Mesendoderm (in vitro differentiated cells): Measurements from ENCODE around the gene LPGAT1.
A peak's percentile ranks its signal among the peaks of the same experiment; 100 is the strongest.

Experiments
- DNase-seq: peaks from one replicate; pipeline ENCODE4 v3.0.0; 2013
- H2AK5ac ChIP-seq: 2 replicates; pipeline ENCODE4 v1.6.1; 2013; ENCODE audit warnings: low read length, inconsistent platforms
- H2BK120ac ChIP-seq: 2 replicates; pipeline ENCODE4 v1.6.1; 2013; ENCODE audit warnings: low read depth, mild to moderate bottlenecking, low read length, moderate library complexity, mixed read lengths
- H2BK15ac ChIP-seq: replicated peaks from 2 replicates; pipeline ENCODE4 v1.6.1; 2013; ENCODE audit warnings: low read depth, mild to moderate bottlenecking, moderate library complexity
- H2BK5ac ChIP-seq: 2 replicates; pipeline ENCODE4 v1.6.1; 2013; ENCODE audit warnings: low read length, inconsistent platforms
- H3K18ac ChIP-seq: 2 replicates; pipeline ENCODE4 v1.6.1; 2013; ENCODE audit warnings: mild to moderate bottlenecking, low read length, mixed read lengths
- H3K23ac ChIP-seq: one replicate; pipeline ENCODE4 v1.6.1; 2013; ENCODE audit warnings: low read length
- H3K27ac ChIP-seq: 2 replicates; pipeline ENCODE4 v1.5.1; 2013; ENCODE audit warnings: low read depth, mild to moderate bottlenecking, inconsistent platforms, low read length, moderate library complexity
- H3K27me3 ChIP-seq: 2 replicates; pipeline ENCODE4 v1.6.1; 2013; ENCODE audit warnings: low read length, control low read depth, mild to moderate bottlenecking, inconsistent platforms; ENCODE audit not compliant: insufficient read depth, poor library complexity
- H3K36me3 ChIP-seq: 2 replicates; pipeline ENCODE4 v1.6.1; 2013; ENCODE audit warnings: low read length, inconsistent platforms; ENCODE audit not compliant: control insufficient read depth, insufficient read depth
- H3K4ac ChIP-seq: one replicate; pipeline ENCODE4 v1.6.1; 2013; ENCODE audit warnings: low read depth, mild to moderate bottlenecking, low read length, moderate library complexity
- H3K4me1 ChIP-seq: 2 replicates; pipeline ENCODE4 v1.6.1; 2013; ENCODE audit warnings: low read depth, low read length, inconsistent platforms; ENCODE audit not compliant: control insufficient read depth
- H3K4me2 ChIP-seq: 2 replicates; pipeline ENCODE4 v1.6.1; 2013; ENCODE audit warnings: low read length
- H3K4me3 ChIP-seq: 2 replicates; pipeline ENCODE4 v1.5.1; 2013; ENCODE audit warnings: mild to moderate bottlenecking, low read length
- H3K56ac ChIP-seq: one replicate; pipeline ENCODE4 v1.6.1; 2013; ENCODE audit warnings: low read length
- H3K79me1 ChIP-seq: 2 replicates; pipeline ENCODE4 v1.6.1; 2013; ENCODE audit warnings: low read length, inconsistent platforms
- H3K79me2 ChIP-seq: 2 replicates; pipeline ENCODE4 v1.6.1; 2013; ENCODE audit warnings: mild to moderate bottlenecking, low read length; ENCODE audit not compliant: control insufficient read depth, insufficient read depth
- H3K9ac ChIP-seq: 2 replicates; pipeline ENCODE4 v1.6.1; 2013; ENCODE audit warnings: low read length, inconsistent platforms
- H4K5ac ChIP-seq: one replicate; pipeline ENCODE4 v1.6.1; 2013; ENCODE audit warnings: low read length
- H4K8ac ChIP-seq: one replicate; pipeline ENCODE4 v1.6.1; 2013; ENCODE audit warnings: low read depth, mild to moderate bottlenecking, control low read depth, low read length, moderate library complexity
- WGBS: extraction: QIAGEN DNeasy Blood & Tissue Kit; methylation state at CpG from one replicate; pipeline ENCODE4 v1.1.7; 2013; ENCODE audit warnings: low lambda C conversion rate, missing lambda C conversion rate; ENCODE audit not compliant: insufficient coverage; ENCODE audit errors: extremely low coverage; 5-methylcytosine and 5-hydroxymethylcytosine counted together

LPGAT1 gene

DNA sequence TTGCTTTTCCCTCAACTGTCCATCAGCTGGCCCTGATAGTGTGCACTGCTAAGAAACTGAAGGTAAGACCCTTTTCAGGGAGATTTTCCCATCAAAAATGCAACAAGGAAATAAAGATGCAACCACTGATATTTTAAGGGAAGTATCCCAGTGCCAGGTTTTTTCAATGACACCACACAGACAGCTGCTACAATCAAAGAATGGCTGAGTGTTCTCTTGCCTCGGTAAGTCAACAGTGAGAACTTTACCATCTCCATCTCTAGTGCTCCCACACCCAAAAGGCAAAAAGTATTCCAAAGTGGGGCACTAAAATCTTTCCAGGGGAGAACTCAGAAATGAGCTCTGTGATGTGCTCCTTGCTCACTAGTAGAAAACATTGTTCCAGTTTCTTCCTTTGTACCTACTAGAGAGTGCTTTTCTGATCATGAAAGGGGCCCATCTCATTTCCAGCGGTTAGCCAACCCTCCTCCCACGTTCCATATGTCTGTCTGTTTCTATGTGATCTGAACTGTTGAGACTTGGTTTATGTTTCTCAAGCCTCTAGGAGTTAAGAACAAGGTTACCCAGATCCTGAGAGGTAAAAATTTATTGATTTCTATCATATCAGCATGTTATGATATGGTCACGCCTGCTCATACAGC is 87.6 kb downstream of the LPGAT1 start:
- no peak overlapping the region for H4K5ac ChIP-seq
- no peak overlapping the region for H2BK120ac ChIP-seq
- no CpG with 5 or more reads among the region's 4 CpGs for WGBS

DNA sequence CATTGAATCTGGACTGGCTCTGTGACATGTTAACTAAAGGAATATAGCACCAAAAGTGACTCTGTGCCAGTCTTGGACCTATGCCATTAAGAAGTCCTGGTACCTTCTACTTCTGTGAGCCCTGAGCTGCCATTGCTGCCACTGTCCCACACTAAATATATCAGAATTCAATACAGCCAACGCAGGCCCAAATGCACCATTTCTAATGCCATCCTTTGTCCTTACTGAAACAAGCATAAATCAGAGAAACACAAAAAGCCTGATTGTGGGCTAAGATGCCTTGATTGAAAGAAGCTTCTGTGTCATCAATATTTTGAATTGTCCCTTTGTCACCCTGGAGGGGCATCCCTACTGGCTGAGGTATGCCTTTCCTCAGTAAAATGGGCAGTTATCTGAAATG is 88.3 kb downstream of the LPGAT1 start:
- WGBS, result no CpG with 5 or more reads among the region's 1 CpG
- Histone ChIP-seq H3K23ac (no peak overlapping the region), H3K36me3 (no peaks in the 10 kb centered on the region), H2AK5ac (no peak overlapping the region), H2BK120ac (no peak overlapping the region), H2BK5ac (no peak overlapping the region), H3K4me1 (no peaks in the 10 kb centered on the region), H3K27ac (no peak overlapping the region), H3K4me2 (no peak overlapping the region), H4K8ac (no peak overlapping the region), H3K79me2 (no peaks in the 10 kb centered on the region), H2BK15ac (no peak overlapping the region), H3K56ac (no peak overlapping the region), H3K4me3 (no peak overlapping the region), H3K4ac (no peak overlapping the region), H3K79me1 (no peaks in the 10 kb centered on the region), H4K5ac (no peak overlapping the region), H3K27me3 (no peaks in the 10 kb centered on the region), H3K9ac (no peak overlapping the region), H3K18ac (no peak overlapping the region)
- no peak for DNase-seq

More for the DNA sequence above, 87.6 kb downstream of the LPGAT1 start:
- Histone ChIP-seq H3K27me3 (no peaks in the 10 kb centered on the region), H3K27ac (no peak overlapping the region), H3K23ac (no peak overlapping the region), H4K8ac (no peak overlapping the region), H2BK5ac (no peak overlapping the region), H3K4ac (no peak overlapping the region), H3K9ac (no peak overlapping the region), H3K79me2 (no peaks in the 10 kb centered on the region), H3K36me3 (no peaks in the 10 kb centered on the region), H3K18ac (no peak overlapping the region), H3K4me2 (no peak overlapping the region), H3K4me1 (no peaks in the 10 kb centered on the region), H2BK15ac (no peak overlapping the region), H2AK5ac (no peak overlapping the region), H3K56ac (no peak overlapping the region), H3K79me1 (no peaks in the 10 kb centered on the region), H3K4me3 (no peak overlapping the region)
- no peak for DNase-seq

DNA sequence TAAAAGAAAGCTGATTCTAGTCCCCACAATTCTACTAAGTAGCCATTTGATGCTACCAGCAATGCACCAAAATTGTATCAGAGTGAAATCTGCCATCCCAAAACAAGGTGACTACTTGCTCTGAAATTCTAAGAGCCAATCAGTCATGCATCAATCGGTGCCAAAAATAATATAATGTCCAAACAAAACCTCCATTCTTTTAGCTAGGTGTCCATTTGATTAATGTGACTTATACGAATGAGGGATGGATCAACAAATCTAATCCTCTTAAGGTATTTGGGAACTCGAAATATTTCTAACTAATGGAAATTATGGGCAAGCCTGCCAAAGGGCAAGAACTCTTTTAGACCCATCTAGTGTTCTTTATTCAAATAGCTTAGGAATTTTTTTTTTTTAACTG is 88.8 kb downstream of the LPGAT1 start:
- Histone ChIP-seq H3K4me3 (no peak overlapping the region), H2BK15ac (no peak overlapping the region), H3K4me2 (no peak overlapping the region), H3K79me1 (no peaks in the 10 kb centered on the region), H3K56ac (no peak overlapping the region), H2AK5ac (no peak overlapping the region), H4K8ac (no peak overlapping the region), H3K18ac (no peak overlapping the region), H2BK5ac (no peak overlapping the region), H3K9ac (no peak overlapping the region), H3K36me3 (no peaks in the 10 kb centered on the region), H3K27ac (no peak overlapping the region), H3K4ac (no peak overlapping the region), H2BK120ac (no peak overlapping the region), H3K23ac (no peak overlapping the region), H3K27me3 (no peaks in the 10 kb centered on the region), H4K5ac (no peak overlapping the region), H3K79me2 (no peaks in the 10 kb centered on the region), H3K4me1 (no peaks in the 10 kb centered on the region)
- no CpG with 5 or more reads among the region's 3 CpGs for WGBS
- no peak for DNase-seq

DNA sequence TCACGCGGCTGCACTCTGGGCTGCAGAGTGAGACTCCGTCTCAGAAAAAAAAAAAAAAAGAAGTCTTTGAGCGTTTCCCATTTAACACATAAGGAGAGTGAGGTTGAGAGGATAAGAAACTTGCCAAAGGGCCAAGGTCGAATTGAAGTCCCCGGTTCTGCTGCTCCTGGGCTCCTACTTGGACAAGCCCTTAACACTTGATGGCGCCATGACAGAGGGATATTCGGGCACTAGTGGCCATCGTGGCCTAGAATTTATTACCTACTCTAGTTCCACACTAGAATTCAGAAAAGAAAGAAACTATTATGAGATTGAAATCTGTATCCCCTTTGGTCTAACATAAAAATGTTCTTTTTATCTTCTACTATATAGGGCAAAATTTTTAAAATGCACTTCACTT is 89.4 kb downstream of the LPGAT1 start:
- Histone ChIP-seq H3K4me3 (no peak overlapping the region), H3K79me1 (no peaks in the 10 kb centered on the region), H2BK5ac (no peak overlapping the region), H3K56ac (no peak overlapping the region), H2BK120ac (no peak overlapping the region), H3K4ac (no peak overlapping the region), H3K9ac (no peak overlapping the region), H3K4me1 (no peaks in the 10 kb centered on the region), H3K23ac (no peak overlapping the region), H3K79me2 (no peaks in the 10 kb centered on the region), H3K4me2 (no peak overlapping the region), H3K27ac (no peak overlapping the region), H4K5ac (no peak overlapping the region), H2BK15ac (no peak overlapping the region), H3K18ac (no peak overlapping the region), H3K27me3 (no peaks in the 10 kb centered on the region), H4K8ac (no peak overlapping the region), H2AK5ac (no peak overlapping the region), H3K36me3 (no peaks in the 10 kb centered on the region)
- peak; percentile 42 for DNase-seq
- no CpG with 5 or more reads among the region's 9 CpGs for WGBS

DNA sequence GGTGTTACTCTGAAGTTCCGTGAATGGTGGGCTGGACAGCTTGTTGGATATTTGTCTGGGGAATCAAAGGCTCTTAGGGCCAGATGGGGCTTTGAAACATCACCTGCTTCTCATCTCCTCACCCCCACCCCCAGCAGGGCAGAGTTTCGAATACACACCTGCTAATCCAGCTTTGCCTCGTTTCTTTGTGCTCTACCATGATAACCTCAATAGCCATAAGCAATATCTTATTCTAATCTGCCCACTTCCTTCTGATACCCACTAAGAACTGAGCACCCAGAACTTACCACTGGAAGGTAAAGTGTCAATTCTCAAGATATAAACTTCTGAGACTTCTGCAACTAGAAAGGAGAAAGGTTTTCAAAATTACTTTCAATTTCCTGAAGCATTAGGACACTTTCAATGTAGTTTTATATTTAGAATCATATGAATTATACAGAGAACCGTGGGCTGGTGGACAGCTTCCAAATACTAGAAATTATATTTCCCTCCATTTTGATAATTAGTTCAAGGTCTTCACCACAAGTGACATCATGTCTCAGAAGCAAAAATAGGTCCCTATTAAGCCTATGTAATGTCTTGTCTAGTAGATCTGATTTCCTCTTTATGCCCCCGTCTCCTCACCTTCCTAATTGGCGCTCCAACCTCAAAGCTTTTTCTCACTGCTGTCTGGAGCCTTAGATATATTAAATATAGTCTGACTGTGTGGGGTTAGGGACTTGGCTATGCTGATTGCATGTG is 90.7 kb downstream of the LPGAT1 start:
- Histone ChIP-seq H3K27ac (no peak overlapping the region), H3K4me1 (peaks cover 4% of the 10 kb centered on the region), H2BK15ac (no peak overlapping the region), H3K4ac (no peak overlapping the region), H3K36me3 (no peaks in the 10 kb centered on the region), H3K9ac (no peak overlapping the region), H2AK5ac (no peak overlapping the region), H4K8ac (no peak overlapping the region), H2BK120ac (no peak overlapping the region), H3K79me2 (no peaks in the 10 kb centered on the region), H3K4me2 (no peak overlapping the region), H3K18ac (no peak overlapping the region), H3K27me3 (no peaks in the 10 kb centered on the region), H3K79me1 (no peaks in the 10 kb centered on the region), H4K5ac (no peak overlapping the region), H3K23ac (no peak overlapping the region), H2BK5ac (no peak overlapping the region), H3K4me3 (no peak overlapping the region), H3K56ac (no peak overlapping the region)
- no CpG with 5 or more reads among the region's 6 CpGs for WGBS
- DNase-seq, result no peak
